H1 (cell line): ENCODE data around the gene OR51B2. TPM values are rescaled to one million over a fixed set of nuclear protein-coding genes. Genes with fewer than 3 reads are reported as not detected.

Experiments used
- MAX ChIP-seq: IDR thresholded peaks from 2 replicates; pipeline ENCODE4 v1.6.1; 2012; ENCODE audit warnings: inconsistent platforms
- TAF1 ChIP-seq: IDR thresholded peaks from 2 replicates; pipeline ENCODE4 v1.6.1; 2011; ENCODE audit warnings: mild to moderate bottlenecking, low read depth, low read length
- TEAD4 ChIP-seq: IDR thresholded peaks from 2 replicates; pipeline ENCODE4 v1.6.1; 2012; ENCODE audit warnings: low read depth, low read length, inconsistent platforms, mixed read lengths
- polyA plus RNA-seq, 7 experiments: library from polyadenylated mRNA; depleted of rRNA in 3 of 7; stranded (reverse) in 5 of 7; unstranded in 2 of 7; fragments of >200 nt in 5 of 7; fragments of 200-250 nt in 2 of 7; gene quantifications; 1 replicate in 5 of 7; 2 replicates in 1 of 7; 4 replicates in 1 of 7; pipeline versions ENCODE4 v1.2.1 to v1.2.3, GENCODE V29; 2011 to 2013; ENCODE audit warnings: missing spikeins in 2 of 7, mixed read lengths in 2 of 7
- total RNA-seq: library from RNA; stranded (reverse); fragmentation: NEBNext Ultra II Directional; extraction: Animal tissue kit (Norgen Biotek cat#: 25700); gene quantifications from 2 replicates; pipeline ENCODE4 v1.2.1, GENCODE V29; 2021

Gene OR51B2
- total and polyA plus RNA-seq, 2 of the 8 experiments (the other 6 are each of a cell fraction or from before 2014, with no cell fraction given), result not detected

- TF ChIP-seq MAX (no peak), TEAD4 (no peak), TAF1 (no peak)
- TF ChIP-seq, all 59 proteins: peak for 0
Observed at GRCh38 chr11:5277807-5278382, 46.2 kb downstream of the OR51B2 start (continued).
